ENCODE measurements around the gene SPATA19.

Gene SPATA19

GRCh38 chr11:133845413-133845812, at the start of gene SPATA19:
TSS of gene SPATA19 (minus strand) at chr11:133845513. CDS start at chr11:133845446, 67 bp downstream.
- H3K27ac ChIP-seq: no peak within 1 kb of the TSS
- no peak for TF ChIP-seq CTCF (conservative IDR thresholded peaks at IDR 0.05)
- no peak for TF ChIP-seq ZFX (IDR thresholded peaks at IDR 0.05)

- TF ChIP-seq CTCF (conservative IDR thresholded peaks at IDR 0.05) (no peak), ZFX (IDR thresholded peaks at IDR 0.05) (no peak)
- no peak overlapping the region for H3K27ac ChIP-seq
Observed at GRCh38 chr11:133895061-133895479, 49.8 kb upstream of the SPATA19 start.

- TF ChIP-seq ZFX (IDR thresholded peaks at IDR 0.05) (no peak), CTCF (conservative IDR thresholded peaks at IDR 0.05) (no peak)
Observed at GRCh38 chr11:133893381-133893780, 48.1 kb upstream of the SPATA19 start.

GRCh38 chr11:133892584-133893380, 47.5 kb upstream of the SPATA19 start:
- TF ChIP-seq ZFX (IDR thresholded peaks at IDR 0.05): no peak
- TF ChIP-seq CTCF (conservative IDR thresholded peaks at IDR 0.05): no peak
- H3K27ac ChIP-seq: no peak overlapping the region

More at GRCh38 chr11:133893381-133893780, 48.1 kb upstream of the SPATA19 start:
- no peak overlapping the region for H3K27ac ChIP-seq

GRCh38 chr11:133892126-133892525, 46.8 kb upstream of the SPATA19 start:
- TF ChIP-seq ZFX (IDR thresholded peaks at IDR 0.05): no peak
- no peak for TF ChIP-seq CTCF (conservative IDR thresholded peaks at IDR 0.05)
- H3K27ac ChIP-seq: no peak overlapping the region

- H3K27ac ChIP-seq: no peak overlapping the region
- no peak for TF ChIP-seq ZFX (IDR thresholded peaks at IDR 0.05)
- TF ChIP-seq CTCF (conservative IDR thresholded peaks at IDR 0.05): no peak
Observed at GRCh38 chr11:133889893-133890292, 44.6 kb upstream of the SPATA19 start.

- TF ChIP-seq CTCF (conservative IDR thresholded peaks at IDR 0.05) (no peak), ZFX (IDR thresholded peaks at IDR 0.05) (no peak)
- H3K27ac ChIP-seq: no peak overlapping the region
Observed at GRCh38 chr11:133889188-133889587, 43.9 kb upstream of the SPATA19 start.

Measured in C4-2B (cell line).